Testis (tissue), 3 donors: ENCODE results near the gene CCL26. TPM values are rescaled to one million over a fixed set of nuclear protein-coding genes. Genes with fewer than 3 reads are reported as not detected.
"Not testable (repeated sequence)": the region's sequence is repeated elsewhere in the genome, so short reads cannot be mapped to it uniquely, and the experiment has no call there.

Experiments used
- DNase-seq: peaks from one replicate; pipeline ENCODE4 v3.0.0-alpha.2; 2019
- H3K27ac ChIP-seq, 2 donors: fragments of 200-600 bp; sonication (generic); one replicate each; pipeline ENCODE4 v1.5.1; 2019
- H3K27me3 ChIP-seq: fragments of 200-600 bp; sonication (generic); one replicate; pipeline ENCODE4 v1.5.1; 2019
- H3K36me3 ChIP-seq: fragments of 200-600 bp; sonication (generic); one replicate; pipeline ENCODE4 v1.5.1; 2017; ENCODE audit warnings: low read depth; ENCODE audit errors: missing control alignments
- H3K4me1 ChIP-seq: fragments of 200-600 bp; sonication (generic); one replicate; pipeline ENCODE4 v1.5.1; 2019
- H3K4me3 ChIP-seq, 2 donors: fragments of 200-600 bp; sonication (generic); one replicate each; pipeline ENCODE4 v1.5.1; 2017 to 2019
- H3K9me3 ChIP-seq: fragments of 200-600 bp; sonication (generic); one replicate; pipeline ENCODE4 v1.5.1; 2017
- CTCF ChIP-seq, 3 experiments: fragments of 450-650 bp in 2 of 3; fragments of 200-600 bp in 1 of 3; sonication (generic) in 1 of 3; IDR thresholded peaks; one replicate each; pipeline ENCODE4 v1.5.1; 2016 to 2019; ENCODE audit warnings: antibody characterized with exemption in 3 of 3, mild to moderate bottlenecking in 2 of 3, moderate library complexity in 1 of 3
- POLR2A ChIP-seq: fragments of 450-650 bp; IDR thresholded peaks from one replicate; pipeline ENCODE4 v1.6.1; 2017; ENCODE audit warnings: antibody characterized with exemption, mild to moderate bottlenecking, moderate library complexity
- WGBS, 2 donors: methylation state at CpG; one replicate each; pipeline ENCODE4 v1.1.5; 2018; 5-methylcytosine and 5-hydroxymethylcytosine counted together
- intact Hi-C: fragments of 100-400 bp; cut with DNase I; formaldehyde crosslinking; loops from one replicate; pipeline ENCODE4 v1.15.1; 2023; ENCODE audit warnings: low total_unique reads
- polyA plus RNA-seq: library from polyadenylated mRNA; stranded (reverse); fragments of 350-450 nt; fragmentation: Illumina TruSeq; extraction: RNeasy Lipid Tissue Mini Kit (QIAGEN cat#74804); gene quantifications from one replicate; pipeline ENCODE4 v1.2.3, GENCODE V29; 2014; ENCODE audit warnings: low read depth, low replicate concordance; ENCODE audit not compliant: insufficient read depth
- total RNA-seq, 2 donors: library from RNA; depleted of rRNA; stranded (reverse); fragments of >200 nt; gene quantifications; one replicate each; pipeline ENCODE4 v1.2.3, GENCODE V29; 2016

The CCL26 gene
- total and polyA plus RNA-seq, 3 donors from 2014 or later: 1.1 to 5.6 TPM; not detected in 1

DNA sequence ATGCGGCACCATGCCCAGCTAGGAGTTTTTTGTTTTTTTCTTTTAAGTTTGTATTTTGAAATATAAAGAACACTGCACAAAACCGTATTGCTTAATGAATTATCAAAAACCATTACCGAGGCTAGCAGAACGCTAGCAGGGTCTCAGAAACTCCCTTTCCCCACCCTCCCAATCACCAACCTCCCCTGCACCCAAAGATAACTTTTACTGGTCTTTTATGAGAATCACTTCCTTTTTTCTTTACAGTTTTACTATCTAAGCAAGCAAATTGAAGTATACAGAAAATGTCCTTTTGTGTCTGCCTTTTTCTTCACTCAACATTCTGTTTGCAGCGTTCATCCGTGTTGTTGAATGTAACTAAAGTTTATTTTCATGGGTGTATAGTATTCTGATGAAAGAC, 46.7 kb downstream of the CCL26 start:
- WGBS, 2 donors: 89 to 90% methylated on average over 6 of the region's 6 CpGs
- Histone ChIP-seq H3K27me3 (no peaks in the 10 kb centered on the region), H3K4me1 (peaks cover 3% of the 10 kb centered on the region), H3K27ac (no peak overlapping the region), H3K9me3 (no peaks in the 10 kb centered on the region), H3K36me3 (no peaks in the 10 kb centered on the region), H3K4me3 (no peak overlapping the region)
- DNase-seq: no peak
- intact Hi-C loops: no loop called here
- TF ChIP-seq CTCF (IDR thresholded peaks at IDR 0.05): no peak
- TF ChIP-seq POLR2A: no peak

DNA sequence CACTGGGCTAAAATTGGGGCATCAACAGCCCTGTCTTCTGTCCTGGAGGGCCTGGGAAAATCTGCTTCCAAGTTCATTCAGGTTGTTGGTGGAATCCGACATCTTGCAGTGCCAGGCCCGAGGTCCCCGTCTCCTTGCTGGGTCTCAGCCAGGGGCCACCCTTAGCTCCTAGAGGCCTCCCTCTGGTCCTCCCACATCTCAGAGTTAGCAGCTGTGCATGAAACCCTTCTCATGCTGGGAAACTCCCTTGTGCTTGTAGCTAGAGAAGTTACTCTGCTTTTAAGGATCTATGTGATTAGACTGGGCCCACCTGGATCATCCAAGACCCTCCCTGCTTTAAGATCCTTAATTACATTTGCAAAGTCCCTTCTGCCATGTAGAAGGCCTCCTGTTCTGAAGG, 48.6 kb downstream of the CCL26 start:
- intact Hi-C loops: no loop called here
- Histone ChIP-seq H3K27me3 (no peaks in the 10 kb centered on the region), H3K27ac (no peak overlapping the region), H3K9me3 (no peaks in the 10 kb centered on the region), H3K4me3 (no peak overlapping the region), H3K4me1 (peaks cover 3% of the 10 kb centered on the region), H3K36me3 (no peaks in the 10 kb centered on the region)
- DNase-seq: no peak
- 62% methylated on average over 3 of the region's 3 CpGs; no CpG with 5 or more reads in 1 of the 2 donors for WGBS, 2 donors
- TF ChIP-seq POLR2A (no peak), CTCF (IDR thresholded peaks at IDR 0.05) (no peak)

DNA sequence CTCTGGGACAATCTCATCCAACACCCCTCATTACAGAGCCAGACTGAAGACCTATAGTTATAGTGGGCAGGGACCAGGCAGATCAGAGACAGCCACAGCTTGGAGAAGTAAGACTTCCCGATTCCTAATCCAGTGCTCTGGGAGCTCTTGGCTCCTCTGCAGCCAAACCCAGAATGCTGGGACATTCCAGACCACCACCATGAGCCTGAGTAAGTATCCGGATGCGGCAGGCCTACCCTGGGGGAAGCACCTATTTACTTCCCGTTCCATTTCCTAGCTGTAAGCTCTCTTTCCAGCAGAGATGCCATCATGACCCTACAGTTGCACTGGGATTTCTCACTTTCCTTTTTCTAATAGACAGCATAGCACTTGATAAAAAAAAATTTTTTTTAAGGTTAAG, 49.6 kb downstream of the CCL26 start:
- intact Hi-C loops: no loop called here
- 60 to 79% methylated on average over 4 of the region's 4 CpGs for WGBS, 2 donors

GRCh38 chr7:75721922-75722321, 50.1 kb downstream of the CCL26 start:
- WGBS, 2 donors: 89 to 93% methylated on average over 9 of the region's 9 CpGs
- intact Hi-C loops, DNase-seq, H3K4me3 ChIP-seq, H3K27ac ChIP-seq, H3K36me3 ChIP-seq, H3K9me3 ChIP-seq, H3K27me3 ChIP-seq, H3K4me1 ChIP-seq: not testable (repeated sequence)

More for the DNA sequence above, 49.6 kb downstream of the CCL26 start:
- H3K4me1 ChIP-seq: peaks cover 3% of the 10 kb centered on the region
- TF ChIP-seq CTCF (IDR thresholded peaks at IDR 0.05) (no peak), POLR2A (no peak)
- H3K27ac ChIP-seq: no peak overlapping the region
- no peaks in the 10 kb centered on the region for H3K36me3 ChIP-seq
- H3K27me3 ChIP-seq: no peaks in the 10 kb centered on the region
- H3K4me3 ChIP-seq: no peak overlapping the region
- no peaks in the 10 kb centered on the region for H3K9me3 ChIP-seq
- no peak for DNase-seq

GRCh38 chr7:75721426-75721825, 50.6 kb downstream of the CCL26 start:
- 95 to 98% methylated on average over 2 of the region's 2 CpGs for WGBS, 2 donors

More at GRCh38 chr7:75721426-75721825, 50.6 kb downstream of the CCL26 start:
- intact Hi-C loops: no loop called here
- Histone ChIP-seq H3K4me3 (no peak overlapping the region), H3K36me3 (no peaks in the 10 kb centered on the region), H3K4me1 (no peaks in the 10 kb centered on the region), H3K9me3 (no peaks in the 10 kb centered on the region), H3K27me3 (no peaks in the 10 kb centered on the region), H3K27ac (no peak overlapping the region)
- DNase-seq: no peak
- no peak for TF ChIP-seq CTCF (IDR thresholded peaks at IDR 0.05)
- TF ChIP-seq POLR2A: no peak
